Measurements from ENCODE around the gene PTGES2.

PTGES2 gene

GRCh38 chr9:128153060-128153946 lies 25.8 kb upstream of the PTGES2 start:
- FAIRE-seq = no peak

- no peak for FAIRE-seq
Measured at GRCh38 chr9:128152133-128153059, 24.9 kb upstream of the PTGES2 start.

- no peak for FAIRE-seq
Measured at GRCh38 chr9:128151309-128152132, 24.0 kb upstream of the PTGES2 start.

- FAIRE-seq = no peak
Measured at GRCh38 chr9:128150594-128151308, 23.2 kb upstream of the PTGES2 start.

- no peak for FAIRE-seq
Measured at GRCh38 chr9:128149951-128150593, 22.5 kb upstream of the PTGES2 start.

GRCh38 chr9:128149001-128149701 lies 21.6 kb upstream of the PTGES2 start, which contains the start of gene LCN2:
LCN2 (plus strand) TSS chr9:128149453; CDS start chr9:128149526, 73 bp downstream.
- no peak for FAIRE-seq

- no peak for FAIRE-seq
Measured at GRCh38 chr9:128148509-128149000, 21.0 kb upstream of the PTGES2 start.

- FAIRE-seq = no peak
Measured at GRCh38 chr9:128146591-128147120, 19.1 kb upstream of the PTGES2 start.

- no peak for FAIRE-seq
Measured at GRCh38 chr9:128145951-128146351, 18.4 kb upstream of the PTGES2 start.

- FAIRE-seq = no peak
Measured at GRCh38 chr9:128145536-128145935, 18.0 kb upstream of the PTGES2 start.

- FAIRE-seq = no peak
Measured at GRCh38 chr9:128144239-128145181, 17.0 kb upstream of the PTGES2 start.

GRCh38 chr9:128143525-128144238 lies 16.2 kb upstream of the PTGES2 start:
- no peak for FAIRE-seq

GRCh38 chr9:128142596-128142995 lies 15.1 kb upstream of the PTGES2 start:
- FAIRE-seq = no peak

- FAIRE-seq = no peak
Measured at GRCh38 chr9:128142061-128142460, 14.5 kb upstream of the PTGES2 start.

- FAIRE-seq = no peak
Measured at GRCh38 chr9:128141604-128142003, 14.1 kb upstream of the PTGES2 start.

- no peak for FAIRE-seq
Measured at GRCh38 chr9:128139621-128140020, 12.1 kb upstream of the PTGES2 start.

- FAIRE-seq = no peak
Measured at GRCh38 chr9:128138001-128138400, 10.5 kb upstream of the PTGES2 start.
